HEK293 (cell line): ENCODE results near the gene ZNF319.

ENCODE experiments used
- CTCF ChIA-PET: fragments of 350-600 bp; formaldehyde crosslinking; extraction: SDS; loops from one replicate; lab custom pipeline; 2021; ENCODE audit warnings: antibody characterized with exemption; lab: Yijun Ruan, JAX
- POLR2A ChIA-PET: fragments of 300-600 bp; formaldehyde crosslinking; extraction: SDS; loops from one replicate; lab custom pipeline; 2020; ENCODE audit warnings: antibody characterized with exemption, inconsistent platforms; lab: Yijun Ruan, JAX
- H3K27ac ChIP-seq: fragments of 200-500 bp; sonication (Bioruptor generic); 2 replicates; pipeline ENCODE4 v1.5.1; 2014; ENCODE audit warnings: low read depth, low read length, control low read depth, inconsistent platforms; ENCODE audit errors: extremely low read depth
- H3K36me3 ChIP-seq, 2 experiments: fragments of 200-500 bp in 1 of 2; sonication (Bioruptor generic) in 1 of 2; 1 replicate in 1 of 2; 2 replicates in 1 of 2; pipeline ENCODE4 v1.5.1; 2014 to 2017; ENCODE audit warnings: inconsistent platforms in 2 of 2, low read length in 2 of 2; ENCODE audit not compliant: control insufficient read depth in 2 of 2, insufficient read depth in 1 of 2
- H3K4me1 ChIP-seq: fragments of 200-500 bp; sonication (Bioruptor generic); 2 replicates; pipeline ENCODE4 v1.5.1; 2014; ENCODE audit warnings: mild to moderate bottlenecking, low read length, inconsistent platforms; ENCODE audit not compliant: control insufficient read depth, insufficient read depth
- H3K4me3 ChIP-seq: 2 replicates; pipeline ENCODE4 v1.5.1; 2011; ENCODE audit warnings: low read depth, mild to moderate bottlenecking, control low read depth, low read length, moderate library complexity
- H3K9me3 ChIP-seq: fragments of 200-500 bp; sonication (Bioruptor generic); 2 replicates; pipeline ENCODE4 v1.5.1; 2014; ENCODE audit warnings: low read depth, low read length, inconsistent platforms; ENCODE audit not compliant: control insufficient read depth, insufficient read depth
- AEBP2 ChIP-seq: fragments of 450-650 bp; formaldehyde crosslinking; IDR thresholded peaks from 2 replicates; pipeline ENCODE4 v1.5.1; 2016; ENCODE audit warnings: missing biosample characterization, missing genetic modification characterization, borderline replicate concordance
- CTCF ChIP-seq: fragments of 450-650 bp; formaldehyde crosslinking; IDR thresholded peaks from 2 replicates; pipeline ENCODE4 v1.5.1; 2016; ENCODE audit warnings: missing biosample characterization, missing genetic modification characterization
- IKZF3 ChIP-seq: fragments of 450-650 bp; IDR thresholded peaks from 2 replicates; pipeline ENCODE4 v1.5.0; 2018; ENCODE audit warnings: missing biosample characterization, mild to moderate bottlenecking, missing genetic modification characterization, moderate library complexity
- MZF1 ChIP-seq: fragments of 450-650 bp; formaldehyde crosslinking; IDR thresholded peaks from 2 replicates; pipeline ENCODE4 v1.5.1; 2017; ENCODE audit warnings: missing biosample characterization, missing genetic modification characterization, borderline replicate concordance
- ZBTB11 ChIP-seq: fragments of 450-650 bp; formaldehyde crosslinking; conservative IDR thresholded peaks from 2 replicates; pipeline ENCODE4 v1.5.1; 2016; ENCODE audit warnings: low read depth, missing biosample characterization, missing genetic modification characterization
- ZEB2 ChIP-seq: fragments of 450-650 bp; formaldehyde crosslinking; IDR thresholded peaks from 2 replicates; pipeline ENCODE4 v1.5.1; 2016; ENCODE audit warnings: missing biosample characterization, missing genetic modification characterization
- ZNF112 ChIP-seq: fragments of 450-650 bp; formaldehyde crosslinking; IDR thresholded peaks from 2 replicates; pipeline ENCODE4 v1.5.0; 2017; ENCODE audit warnings: missing biosample characterization, missing genetic modification characterization
- ZNF148 ChIP-seq: fragments of 450-650 bp; formaldehyde crosslinking; IDR thresholded peaks from 2 replicates; pipeline ENCODE4 v1.5.0; 2017; ENCODE audit warnings: missing biosample characterization, missing genetic modification characterization, borderline replicate concordance
- ZNF37A ChIP-seq: fragments of 450-650 bp; IDR thresholded peaks from 2 replicates; pipeline ENCODE4 v1.5.1; 2018; ENCODE audit warnings: missing biosample characterization, missing genetic modification characterization
- ZNF449 ChIP-seq: fragments of 450-650 bp; formaldehyde crosslinking; IDR thresholded peaks from 2 replicates; pipeline ENCODE4 v1.5.1; 2017; ENCODE audit warnings: missing biosample characterization, mild to moderate bottlenecking, missing genetic modification characterization, moderate library complexity
- ZNF513 ChIP-seq: fragments of 450-650 bp; IDR thresholded peaks from 2 replicates; pipeline ENCODE4 v1.5.1; 2018; ENCODE audit warnings: missing biosample characterization, missing genetic modification characterization
- ZNF518A ChIP-seq: fragments of 450-650 bp; formaldehyde crosslinking; conservative IDR thresholded peaks from 2 replicates; pipeline ENCODE4 v1.5.1; 2016; ENCODE audit warnings: low read depth, missing biosample characterization, missing genetic modification characterization
- ZNF704 ChIP-seq: fragments of 450-650 bp; formaldehyde crosslinking; IDR thresholded peaks from 2 replicates; pipeline ENCODE4 v1.5.1; 2016; ENCODE audit warnings: missing biosample characterization, missing genetic modification characterization
- ZXDB ChIP-seq: fragments of 450-650 bp; formaldehyde crosslinking; IDR thresholded peaks from 2 replicates; pipeline ENCODE4 v1.5.1; 2016; ENCODE audit warnings: missing biosample characterization, missing genetic modification characterization

Gene ZNF319

GRCh38 chr16:57970970-57971369 lies 29.5 kb downstream of the ZNF319 start, which contains the start of gene CNGB1 (continued):
- TF ChIP-seq ZBTB11 (tag by site-specific recombination) (no peak), AEBP2 (tag by site-specific recombination) (no peak), ZNF704 (no peak), CTCF (tag by site-specific recombination) (no peak), ZNF518A (tag by site-specific recombination) (no peak), ZXDB (tag by site-specific recombination) (no peak), ZNF112 (tag by site-specific recombination) (no peak), ZNF449 (no peak)

GRCh38 chr16:57970319-57970718 lies 30.2 kb downstream of the ZNF319 start:
- CTCF ChIA-PET = interaction anchor here (0.6 kb wide), 1 partner anchor 152 kb away, joined by 3 read pairs; no protein-coding TSS in a partner anchor
- Histone ChIP-seq H3K27ac (no peak overlapping the region), H3K36me3 (no peaks in the 10 kb centered on the region), H3K4me1 (no peaks in the 10 kb centered on the region), H3K9me3 (no peaks in the 10 kb centered on the region), H3K4me3 (no peak overlapping the region)
- POLR2A ChIA-PET = no interaction called here
- TF ChIP-seq ZNF37A (tag by site-specific recombination) = no peak
- TF ChIP-seq ZEB2 = no peak
- no peak for TF ChIP-seq ZNF148 (tag by site-specific recombination)
- no peak for TF ChIP-seq ZNF513 (tag by site-specific recombination)
- no peak for TF ChIP-seq MZF1
- TF ChIP-seq AEBP2 (tag by site-specific recombination) = no peak
- TF ChIP-seq IKZF3 (tag by site-specific recombination) = no peak
